ENCODE results near the gene IQCE.
A peak's percentile ranks its signal among the peaks of the same experiment; 100 is the strongest.

The IQCE gene

GRCh38 chr7:2621061-2621828, 62.5 kb downstream of the IQCE start:
- no peak for DNase-seq

- no peak for DNase-seq
Measured at GRCh38 chr7:2621948-2622640, 63.3 kb downstream of the IQCE start.

DNA sequence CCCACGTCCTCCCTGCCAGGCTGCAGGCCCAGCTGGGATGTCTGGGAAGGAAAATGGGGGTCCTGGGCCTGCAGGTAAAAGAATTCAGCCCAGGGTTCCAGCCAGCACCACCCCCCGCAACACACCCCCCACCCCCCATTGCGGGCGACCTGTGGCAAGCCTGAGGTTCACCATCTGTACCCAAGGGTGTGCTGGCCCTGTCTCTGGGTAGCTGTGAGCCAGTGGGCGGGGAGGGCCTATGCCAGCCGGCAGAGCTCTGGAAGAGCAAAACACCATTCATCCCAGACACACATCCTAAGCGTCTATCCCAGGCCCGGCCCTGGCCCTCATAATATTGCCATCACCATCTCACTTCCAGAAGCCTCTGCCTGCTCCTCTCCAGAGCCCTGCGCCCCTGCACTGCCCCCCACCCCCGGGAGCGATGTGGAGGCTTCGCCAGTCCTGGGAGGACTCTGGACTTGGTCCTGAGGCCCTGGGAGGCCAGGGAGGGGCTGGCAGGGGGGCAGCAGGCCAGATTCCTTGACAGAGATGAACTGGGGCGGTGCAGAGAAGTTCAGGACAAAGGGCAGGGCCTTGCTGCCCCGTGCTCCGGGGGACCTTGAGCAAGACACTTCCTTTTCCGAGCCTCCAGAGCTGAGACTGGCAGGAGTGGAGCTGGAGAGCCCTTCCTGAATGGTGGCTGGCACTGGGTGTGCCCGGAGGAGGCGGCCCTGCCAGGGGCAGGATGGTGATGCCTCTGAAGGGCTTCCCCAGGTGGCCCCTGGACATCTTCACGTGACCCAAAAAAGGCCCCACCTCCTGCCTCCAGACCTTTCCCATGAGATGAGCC, 64.3 kb downstream of the IQCE start:
- DNase-seq, result no peak

DNA sequence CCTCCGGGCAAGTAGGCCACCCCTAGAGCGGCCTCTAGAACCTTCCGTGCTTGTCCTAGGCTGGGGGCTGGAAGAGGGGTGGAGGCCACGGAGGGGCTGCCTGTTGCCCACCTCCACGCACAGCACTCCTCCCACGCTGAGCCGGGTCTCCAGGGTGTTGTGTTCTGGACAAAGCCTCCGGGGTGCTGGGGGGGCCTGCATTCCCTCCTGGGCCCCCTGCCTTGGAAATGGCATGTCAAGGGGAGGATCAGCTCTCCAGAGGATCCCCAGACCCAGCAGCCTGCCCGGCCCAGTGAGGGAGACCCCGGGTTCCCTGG, 64.9 kb downstream of the IQCE start:
- no peak for DNase-seq

- no peak for DNase-seq
Measured at GRCh38 chr7:2624293-2624886, 65.6 kb downstream of the IQCE start.

- no peak for DNase-seq
Measured at GRCh38 chr7:2626498-2627117, 67.8 kb downstream of the IQCE start.

DNA sequence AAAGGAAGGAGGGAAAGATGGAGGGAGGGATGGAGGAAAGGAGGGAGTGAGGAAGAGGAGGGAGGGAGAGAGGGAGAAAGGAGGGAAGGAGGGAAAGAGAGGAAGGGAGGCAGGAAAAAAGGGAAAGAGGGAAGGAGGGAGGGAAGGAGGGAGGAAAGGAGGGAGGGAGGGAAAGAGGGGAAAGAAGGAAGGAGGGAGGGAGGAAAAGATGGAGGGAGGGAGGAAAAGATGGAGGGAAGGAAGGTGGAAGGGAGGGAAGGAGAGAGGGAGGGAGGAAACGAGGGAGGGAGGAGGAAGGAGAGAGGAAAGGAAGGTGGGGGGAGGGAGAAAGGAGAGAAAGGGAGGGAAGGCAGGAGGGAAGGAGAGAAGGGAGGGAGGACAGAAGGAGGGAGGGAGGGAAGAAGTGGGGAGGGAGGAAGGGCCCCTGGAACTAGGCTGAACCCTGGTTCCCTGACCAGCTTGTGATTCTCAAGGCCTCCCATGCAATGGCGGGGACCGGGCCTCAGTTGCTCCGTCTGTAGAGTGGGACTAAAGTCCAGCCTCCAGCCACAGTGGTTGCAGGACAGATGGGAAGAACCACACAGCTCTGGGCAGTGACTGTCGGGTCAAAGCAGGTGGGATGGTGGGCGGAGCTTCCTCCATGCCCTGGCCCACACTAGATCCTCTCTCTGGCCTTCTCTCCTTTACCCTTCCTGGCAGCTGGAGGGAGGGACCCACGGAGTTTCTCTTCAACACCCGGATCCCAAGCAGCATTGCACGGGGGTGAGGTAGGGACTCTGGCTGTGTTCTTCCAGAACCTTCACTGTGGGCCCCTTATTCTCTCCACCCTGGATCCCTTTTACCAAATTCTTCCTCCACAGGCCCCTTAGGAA, 68.7 kb downstream of the IQCE start:
- no peak for DNase-seq

DNA sequence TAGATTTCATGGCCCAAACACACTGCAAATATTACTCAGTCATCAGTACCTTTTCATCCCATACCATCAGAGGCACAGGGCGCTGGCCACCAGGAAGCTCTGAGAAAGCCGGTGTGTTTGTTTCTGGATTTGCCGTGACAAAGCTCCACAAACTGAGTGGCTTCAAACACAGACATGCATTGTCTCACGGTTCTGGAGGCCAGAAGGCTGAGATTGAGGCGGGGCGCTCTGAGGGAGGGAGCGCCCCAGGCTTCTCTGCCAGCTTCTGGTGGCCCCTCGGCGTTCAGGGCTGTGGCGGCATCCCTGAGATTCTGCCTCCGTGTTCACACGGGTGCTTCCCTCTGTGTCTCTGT, 69.3 kb downstream of the IQCE start:
- DNase-seq, result no peak

DNA sequence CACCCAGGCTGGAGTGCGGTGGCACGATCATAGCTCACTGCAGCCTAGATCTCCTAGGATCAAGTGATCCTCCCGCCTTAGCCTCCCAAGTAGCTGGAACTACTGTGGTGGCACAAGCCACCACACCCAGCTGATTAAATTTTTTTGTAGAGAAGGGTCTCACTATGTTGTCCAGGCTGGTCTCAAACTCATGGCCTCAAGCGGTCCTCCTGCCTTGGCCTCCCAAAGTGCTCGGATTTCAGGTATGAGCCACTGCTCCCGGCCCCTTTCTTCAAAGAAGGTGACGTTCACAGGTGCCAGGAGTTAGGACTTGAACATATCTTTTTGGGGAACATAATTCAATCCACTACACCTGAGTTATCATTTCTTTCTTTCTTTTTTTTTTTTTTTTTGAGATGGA, 70.1 kb downstream of the IQCE start:
- DNase-seq, result no peak

GRCh38 chr7:2629746-2630681, 71.2 kb downstream of the IQCE start:
- no peak for DNase-seq

- no peak for DNase-seq
Measured at GRCh38 chr7:2631946-2632732, 73.4 kb downstream of the IQCE start, which contains the start of gene TTYH3. TSS of gene TTYH3 (plus strand) at chr7:2631986. CDS start at chr7:2632156, 170 bp downstream.

GRCh38 chr7:2632733-2633537, 74.2 kb downstream of the IQCE start:
- DNase-seq, result peak; percentile 68

GRCh38 chr7:2633538-2634266, 74.9 kb downstream of the IQCE start:
- DNase-seq, result peak; percentile 63

DNA sequence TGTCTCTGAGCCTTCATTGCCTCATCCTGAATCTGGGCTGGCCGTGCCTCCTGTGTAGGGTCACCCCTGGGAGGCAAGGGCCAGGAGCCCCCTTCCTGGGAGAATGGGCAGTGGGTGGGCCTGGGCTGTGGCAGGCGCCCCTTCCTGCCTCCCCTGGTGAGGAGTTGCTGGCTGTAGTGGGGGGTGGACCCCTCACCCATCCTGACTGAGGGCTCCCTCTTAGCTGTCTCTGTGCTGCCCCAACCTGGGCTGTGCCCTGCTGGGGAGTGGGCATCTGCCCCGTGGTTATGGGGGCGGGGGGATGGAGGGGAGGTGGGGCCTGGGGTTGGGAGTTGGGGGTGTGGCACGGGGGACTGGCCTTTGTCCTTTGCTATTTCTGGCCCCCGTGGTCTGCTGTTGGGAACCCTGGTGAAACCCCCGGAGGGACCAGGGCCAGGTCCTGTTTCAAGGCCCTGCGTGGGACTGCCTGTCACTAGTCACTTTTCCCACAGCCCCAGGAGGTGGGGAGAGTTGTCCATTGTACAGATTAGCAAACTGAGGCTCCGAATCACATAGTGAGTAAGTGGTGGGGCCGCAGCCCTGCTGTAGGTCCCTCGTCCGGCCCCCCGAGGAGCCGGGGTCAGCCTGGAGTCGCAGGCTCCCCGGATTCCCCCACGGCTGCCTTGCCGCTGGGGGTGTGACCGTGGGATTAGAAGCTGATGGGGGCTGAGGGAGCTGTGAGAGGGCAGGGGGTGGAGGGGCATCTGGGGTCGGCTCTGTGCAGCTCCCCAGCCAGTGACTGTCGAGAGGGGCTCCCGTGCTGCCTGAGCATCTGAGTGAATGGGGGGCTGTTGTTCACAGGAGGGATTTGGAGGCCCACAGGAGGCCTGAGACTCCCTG, 75.7 kb downstream of the IQCE start:
- no peak for DNase-seq

GRCh38 chr7:2635148-2635668, 76.4 kb downstream of the IQCE start:
- DNase-seq, result no peak

GRCh38 chr7:2635810-2636701, 77.3 kb downstream of the IQCE start:
- DNase-seq, result no peak
